Endodermal cell (in vitro differentiated cells): ENCODE measurements around the gene TNPO3. TPM values are rescaled to one million over a fixed set of nuclear protein-coding genes. Genes with fewer than 3 reads are reported as not detected.

Experiments
- DNase-seq: peaks from one replicate; pipeline ENCODE4 v3.0.0-alpha.2; 2017
- H3K27ac ChIP-seq: 2 replicates; pipeline ENCODE4 v1.5.1; 2013; ENCODE audit warnings: mild to moderate bottlenecking, low read depth, low read length, moderate library complexity
- H3K27me3 ChIP-seq: 2 replicates; pipeline ENCODE4 v1.6.1; 2013; ENCODE audit warnings: mild to moderate bottlenecking, low read length, moderate library complexity; ENCODE audit not compliant: insufficient read depth, control insufficient read depth, poor library complexity, severe bottlenecking
- H3K36me3 ChIP-seq: 2 replicates; pipeline ENCODE4 v1.7.0; 2013; ENCODE audit warnings: mild to moderate bottlenecking, low read length, moderate library complexity; ENCODE audit not compliant: control insufficient read depth, insufficient read depth
- H3K4me1 ChIP-seq: one replicate; pipeline ENCODE4 v1.7.0; 2013; ENCODE audit warnings: low read length; ENCODE audit not compliant: control insufficient read depth, insufficient read depth
- H3K4me3 ChIP-seq: 2 replicates; pipeline ENCODE4 v1.5.1; 2013; ENCODE audit warnings: mild to moderate bottlenecking, low read length, moderate library complexity
- H3K9ac ChIP-seq: 2 replicates; pipeline ENCODE4 v1.6.1; 2013; ENCODE audit warnings: mild to moderate bottlenecking, low read length, moderate library complexity; ENCODE audit not compliant: poor library complexity, severe bottlenecking; ENCODE audit errors: extremely low read depth
- H3K9me3 ChIP-seq: 2 replicates; pipeline ENCODE4 v1.6.1; 2013; ENCODE audit warnings: mild to moderate bottlenecking, low read length, moderate library complexity; ENCODE audit not compliant: control insufficient read depth
- H3K27ac Mint-ChIP-seq: 2 replicates; pipeline ENCODE4 v1.8.0; 2020; ENCODE audit warnings: mixed read lengths
- H3K27me3 Mint-ChIP-seq: 2 replicates; pipeline ENCODE4 v1.8.0; 2021; ENCODE audit warnings: mild to moderate bottlenecking, mixed read lengths; ENCODE audit not compliant: insufficient read depth
- H3K36me3 Mint-ChIP-seq: 2 replicates; pipeline ENCODE4 v1.8.0; 2020; ENCODE audit warnings: low read depth, mixed read lengths
- H3K4me1 Mint-ChIP-seq: 2 replicates; pipeline ENCODE4 v1.8.0; 2020; ENCODE audit warnings: mixed read lengths
- H3K4me3 Mint-ChIP-seq: 2 replicates; pipeline ENCODE4 v1.8.0; 2020; ENCODE audit warnings: mild to moderate bottlenecking, moderate library complexity, mixed read lengths
- H3K9me3 Mint-ChIP-seq: 2 replicates; pipeline ENCODE4 v1.8.0; 2020; ENCODE audit warnings: mild to moderate bottlenecking, mixed read lengths
- CTCF ChIP-seq: fragments of 200-600 bp; sonication (generic); conservative IDR thresholded peaks from 2 replicates; pipeline ENCODE4 v1.5.0; 2021; ENCODE audit warnings: antibody characterized with exemption, mild to moderate bottlenecking
- WGBS, 2 experiments: methylation state at CpG; one replicate each; pipeline versions ENCODE4 v1.1.5 to v1.1.7; 2013; ENCODE audit warnings: missing lambda C conversion rate in 2 of 2, mixed read lengths in 1 of 2; ENCODE audit not compliant: insufficient coverage in 1 of 2, insufficient read length in 1 of 2; 5-methylcytosine and 5-hydroxymethylcytosine counted together
- long read RNA-seq, 4 experiments: library from polyadenylated mRNA in 2 of 4; library from RNA in 1 of 4; library from capped mRNA in 1 of 4; stranded (forward) in 3 of 4; unstranded in 1 of 4; transcript quantifications; one replicate each; pipeline ENCODE4 v2.0.0, GENCODE V29; 2020 to 2021; ENCODE audit warnings: inconsistent platforms in 1 of 4
- polyA plus RNA-seq, 2 experiments: library from polyadenylated mRNA; stranded (reverse); fragments of 50-300 nt; gene quantifications; one replicate each; pipeline ENCODE4 v1.2.3, GENCODE V29; 2013
- total RNA-seq, 2 donors: library from RNA; stranded (reverse); fragmentation: NEBNext Ultra II Directional in 1 of 2; extraction: Animal tissue kit (Norgen Biotek cat#: 25700) in 1 of 2; gene quantifications; 2 replicates in 1 of 2; 3 replicates in 1 of 2; pipeline ENCODE4 v1.2.1, GENCODE V29; 2021

The TNPO3 gene
- 10 to 100 TPM; 68.0 to 73.1 TPM for total RNA-seq
- polyA plus RNA-seq (2013, experiment 1 of 2), result 60.2 TPM
- polyA plus RNA-seq (2013, experiment 2 of 2), result 55.3 TPM
- long read RNA-seq, experiment 1, full-length matches to known transcripts, result 6 of 22 reads
- long read RNA-seq, experiment 1, partial matches to known transcripts, result 3 of 22 reads
- long read RNA-seq, experiment 1, other reads (novel, unspliced or antisense), result 13 of 22 reads
- long read RNA-seq, experiment 2, full-length matches to known transcripts, result 1 of 2 reads
- long read RNA-seq, experiment 2, partial matches to known transcripts, result 0 of 2 reads
- long read RNA-seq, experiment 2, other reads (novel, unspliced or antisense), result 1 of 2 reads
- long read RNA-seq, experiment 3, full-length matches to known transcripts, result 344 of 419 reads
- long read RNA-seq, experiment 3, partial matches to known transcripts, result 27 of 419 reads
- long read RNA-seq, experiment 3, other reads (novel, unspliced or antisense), result 48 of 419 reads
- long read RNA-seq, experiment 4, partial matches to known transcripts, result 4 of 6 reads
- long read RNA-seq, experiment 4, other reads (novel, unspliced or antisense), result 1 of 6 reads

- 0 to 1% methylated on average over 24 to 59 of the region's 59 CpGs for WGBS, 2 experiments
- Mint-ChIP-seq H3K27ac (peak within 1 kb of the TSS; percentile 99), H3K9me3 (no peaks in the 10 kb centered on the region), H3K4me3 (peak within 1 kb of the TSS; percentile 97), H3K4me1 (peaks cover 11% of the 10 kb centered on the region), H3K27me3 (no peaks in the 10 kb centered on the region), H3K36me3 (peaks cover 10% of the 10 kb centered on the region)
- peak; percentile 97 for DNase-seq
- Histone ChIP-seq H3K9ac (peak within 1 kb of the TSS; percentile 89), H3K4me3 (peak within 1 kb of the TSS; percentile 98), H3K36me3 (peaks cover 1% of the 10 kb centered on the region), H3K27me3 (no peaks in the 10 kb centered on the region), H3K4me1 (no peaks in the 10 kb centered on the region), H3K27ac (peak within 1 kb of the TSS; percentile 91), H3K9me3 (no peaks in the 10 kb centered on the region)
- peak; percentile 16 for TF ChIP-seq CTCF
These were observed at the start of gene TNPO3 for GRCh38 chr7:129054438-129055293. TNPO3 (minus strand) TSS chr7:129055111; CDS start chr7:129054770, 341 bp downstream.

- no peak for TF ChIP-seq CTCF
- H3K4me3 ChIP-seq, result no peak overlapping the region
- no peak overlapping the region for H3K27ac ChIP-seq
- H3K9ac ChIP-seq, result no peak overlapping the region
- no peaks in the 10 kb centered on the region for H3K9me3 Mint-ChIP-seq
- H3K27me3 Mint-ChIP-seq, result peaks cover 2% of the 10 kb centered on the region
- H3K27me3 ChIP-seq, result no peaks in the 10 kb centered on the region
- peaks cover 2% of the 10 kb centered on the region for H3K4me1 ChIP-seq
- H3K4me1 Mint-ChIP-seq, result peaks cover 13% of the 10 kb centered on the region
- no peaks in the 10 kb centered on the region for H3K36me3 ChIP-seq
- 92 to 100% methylated on average over 1 to 4 of the region's 4 CpGs for WGBS, 2 experiments
- no peaks in the 10 kb centered on the region for H3K36me3 Mint-ChIP-seq
- DNase-seq, result no peak
- no peaks in the 10 kb centered on the region for H3K9me3 ChIP-seq
- no peak overlapping the region for H3K4me3 Mint-ChIP-seq
- H3K27ac Mint-ChIP-seq, result no peak overlapping the region
These were observed 48.8 kb upstream of the TNPO3 start for GRCh38 chr7:129103561-129104324.

- Histone ChIP-seq H3K9me3 (no peaks in the 10 kb centered on the region), H3K36me3 (no peaks in the 10 kb centered on the region), H3K27ac (no peak overlapping the region), H3K4me1 (peaks cover 4% of the 10 kb centered on the region), H3K4me3 (no peak overlapping the region), H3K27me3 (no peaks in the 10 kb centered on the region), H3K9ac (no peak overlapping the region)
- Mint-ChIP-seq H3K36me3 (no peaks in the 10 kb centered on the region), H3K27me3 (peaks cover 4% of the 10 kb centered on the region), H3K4me3 (no peak overlapping the region), H3K27ac (no peak overlapping the region), H3K9me3 (no peaks in the 10 kb centered on the region), H3K4me1 (peaks cover 11% of the 10 kb centered on the region)
- no peak for TF ChIP-seq CTCF
- DNase-seq, result no peak
- WGBS, 2 experiments, result 91 to 100% methylated on average over 1 to 6 of the region's 6 CpGs
These were observed 46.8 kb upstream of the TNPO3 start for GRCh38 chr7:129101746-129102145.
